Naive thymus-derived CD4-positive, alpha-beta T cell (primary cell): ENCODE data around the gene PITPNC1. TPM values are rescaled to one million over a fixed set of nuclear protein-coding genes. Genes with fewer than 3 reads are reported as not detected.

Source experiments
- ATAC-seq: fragments of 150-1000 bp; cut with Tn5 transposase; 2 replicates; pipeline ENCODE4 v1.10.0; 2021; ENCODE audit warnings: mild to moderate bottlenecking, moderate library complexity
- CTCF ChIA-PET: fragments of 350-600 bp; sonication (Branson Sonifier 250); formaldehyde crosslinking; loops from one replicate; lab custom pipeline; 2021; ENCODE audit warnings: antibody characterized with exemption; lab: Charles Lee
- POLR2A ChIA-PET: fragments of 350-600 bp; sonication (Branson Sonifier 250); formaldehyde crosslinking; loops from one replicate; lab custom pipeline; 2021; ENCODE audit warnings: antibody characterized with exemption, inconsistent platforms; lab: Charles Lee
- DNase-seq, 9 donors: peaks; one replicate each; pipeline versions ENCODE4 v3.0.0 to v3.0.0-alpha.2; 2020 to 2022; ENCODE audit warnings: mixed read lengths in 1 of 9
- H3K27ac ChIP-seq: one replicate; pipeline ENCODE4 v1.7.0; 2013; ENCODE audit warnings: mild to moderate bottlenecking, low read depth, low read length, moderate library complexity
- H3K27me3 ChIP-seq, 2 donors: one replicate each; pipeline ENCODE4 v1.7.0; 2013; ENCODE audit warnings: low read length in 2 of 2, mild to moderate bottlenecking in 2 of 2, moderate library complexity in 2 of 2; ENCODE audit not compliant: control insufficient read depth in 2 of 2, insufficient read depth in 2 of 2
- H3K36me3 ChIP-seq, 3 experiments: 1 replicate in 2 of 3; 2 replicates in 1 of 3; pipeline ENCODE4 v1.7.0; 2013; ENCODE audit warnings: low read length in 3 of 3, mild to moderate bottlenecking in 3 of 3, moderate library complexity in 1 of 3; ENCODE audit not compliant: insufficient read depth in 3 of 3, control insufficient read depth in 2 of 3
- H3K4me1 ChIP-seq, 2 donors: one replicate each; pipeline ENCODE4 v1.7.0; 2013; ENCODE audit warnings: low read length in 2 of 2, mild to moderate bottlenecking in 2 of 2, moderate library complexity in 1 of 2; ENCODE audit not compliant: control insufficient read depth in 2 of 2, insufficient read depth in 2 of 2
- H3K4me3 ChIP-seq: 2 replicates; pipeline ENCODE4 v1.7.0; 2013; ENCODE audit warnings: mild to moderate bottlenecking, low read length
- H3K9me3 ChIP-seq, 3 experiments: 1 replicate in 2 of 3; 2 replicates in 1 of 3; pipeline ENCODE4 v1.7.0; 2013; ENCODE audit warnings: low read length in 3 of 3; ENCODE audit not compliant: control insufficient read depth in 2 of 3
- H3K27ac Mint-ChIP-seq, 9 donors: one replicate each; pipeline ENCODE4 v1.8.0; 2020 to 2022; ENCODE audit warnings: mixed read lengths in 9 of 9, mild to moderate bottlenecking in 8 of 9, moderate library complexity in 5 of 9, inconsistent platforms in 2 of 9
- H3K27me3 Mint-ChIP-seq, 5 donors: one replicate each; pipeline ENCODE4 v1.8.0; 2021 to 2022; ENCODE audit warnings: mixed read lengths in 5 of 5, mild to moderate bottlenecking in 1 of 5
- H3K36me3 Mint-ChIP-seq, 5 donors: one replicate each; pipeline ENCODE4 v1.8.0; 2020 to 2022; ENCODE audit warnings: mixed read lengths in 5 of 5, mild to moderate bottlenecking in 3 of 5, inconsistent platforms in 1 of 5
- H3K4me1 Mint-ChIP-seq, 7 donors: one replicate each; pipeline ENCODE4 v1.8.0; 2020 to 2022; ENCODE audit warnings: mixed read lengths in 7 of 7, mild to moderate bottlenecking in 3 of 7, inconsistent platforms in 1 of 7
- H3K4me3 Mint-ChIP-seq, 10 donors: one replicate each; pipeline ENCODE4 v1.8.0; 2020 to 2022; ENCODE audit warnings: mild to moderate bottlenecking in 10 of 10, mixed read lengths in 10 of 10, moderate library complexity in 6 of 10, inconsistent platforms in 2 of 10
- H3K9me3 Mint-ChIP-seq, 11 donors: one replicate each; pipeline ENCODE4 v1.8.0; 2020 to 2022; ENCODE audit warnings: mixed read lengths in 11 of 11, mild to moderate bottlenecking in 4 of 11, inconsistent platforms in 1 of 11, moderate library complexity in 1 of 11
- intact Hi-C, 2 donors: fragments of 100-400 bp; cut with micrococcal nuclease; formaldehyde crosslinking; loops; one replicate each; pipeline ENCODE4 v1.15.1; 2023
- polyA plus RNA-seq, 2 donors: library from polyadenylated mRNA; unstranded; fragments of 300-500 nt; fragmentation: Illumina TruSeq; gene quantifications; one replicate each; pipeline ENCODE4 v1.2.3, GENCODE V29; 2021
- total RNA-seq, 6 experiments: library from RNA in 5 of 6; stranded (reverse) in 5 of 6; gene quantifications; 1 replicate in 5 of 6; 2 replicates in 1 of 6; pipeline ENCODE4 v1.2.3 and lab custom pipeline; 2021 to 2026

The PITPNC1 gene
- total and polyA plus RNA-seq, 7 experiments from 2014 or later, result 53.1 to 148 (median 102) TPM

DNA sequence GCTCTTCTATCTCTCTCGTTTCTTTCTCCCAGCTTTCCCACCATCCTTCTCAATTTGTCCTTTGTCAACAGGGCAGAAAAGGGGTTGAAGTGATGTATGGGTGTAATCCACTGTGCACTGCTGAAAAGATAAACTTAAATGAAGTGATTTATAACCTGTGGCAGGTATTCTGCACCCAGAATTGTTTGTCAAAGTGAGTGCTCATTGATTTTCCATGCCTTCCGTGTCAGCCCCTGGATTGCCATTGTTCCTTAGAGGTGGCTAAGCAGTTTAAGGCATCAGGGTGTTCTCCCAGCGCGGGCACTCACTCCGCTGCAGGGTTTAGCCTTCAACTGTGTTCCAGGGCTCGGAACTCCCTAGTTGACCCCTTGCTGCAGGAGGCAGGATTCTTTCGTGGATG, 82.9 kb downstream of the PITPNC1 start:
- CTCF ChIA-PET, result interaction anchor here (0.9 to 1.5 kb wide), 3 partner anchors 10 to 19 kb away, joined by 3 to 9 read pairs (median 4); no protein-coding TSS in a partner anchor
- POLR2A ChIA-PET, result interaction anchor here (0.7 to 13.5 kb wide), 5 partner anchors 9 to 70 kb away, joined by 3 to 335 read pairs (median 5); no protein-coding TSS in a partner anchor
- peak overlapping the region in 8 of 9 donors; percentile 21 to 97 (median 86) for H3K27ac Mint-ChIP-seq
- DNase-seq, result no peak
- no peaks in the 10 kb centered on the region for H3K27me3 Mint-ChIP-seq
- Histone ChIP-seq H3K4me1 (peaks cover 30 to 53% of the 10 kb centered on the region in 2 donors), H3K27me3 (no peaks in the 10 kb centered on the region), H3K9me3 (peaks cover 0 to 6% (median 3%) of the 10 kb centered on the region in 3 experiments), H3K27ac (no peak overlapping the region), H3K36me3 (peaks cover 0 to 6% (median 0%) of the 10 kb centered on the region in 3 experiments), H3K4me3 (no peak overlapping the region)
- intact Hi-C loops, result no loop called here
- peaks cover 6 to 35% (median 28%) of the 10 kb centered on the region in 5 donors for H3K36me3 Mint-ChIP-seq
- H3K9me3 Mint-ChIP-seq, result peaks cover 6 to 19% (median 10%) of the 10 kb centered on the region in 11 donors
- no peak overlapping the region for H3K4me3 Mint-ChIP-seq
- no peak for ATAC-seq
- peaks cover 45 to 93% (median 87%) of the 10 kb centered on the region in 7 donors for H3K4me1 Mint-ChIP-seq

DNA sequence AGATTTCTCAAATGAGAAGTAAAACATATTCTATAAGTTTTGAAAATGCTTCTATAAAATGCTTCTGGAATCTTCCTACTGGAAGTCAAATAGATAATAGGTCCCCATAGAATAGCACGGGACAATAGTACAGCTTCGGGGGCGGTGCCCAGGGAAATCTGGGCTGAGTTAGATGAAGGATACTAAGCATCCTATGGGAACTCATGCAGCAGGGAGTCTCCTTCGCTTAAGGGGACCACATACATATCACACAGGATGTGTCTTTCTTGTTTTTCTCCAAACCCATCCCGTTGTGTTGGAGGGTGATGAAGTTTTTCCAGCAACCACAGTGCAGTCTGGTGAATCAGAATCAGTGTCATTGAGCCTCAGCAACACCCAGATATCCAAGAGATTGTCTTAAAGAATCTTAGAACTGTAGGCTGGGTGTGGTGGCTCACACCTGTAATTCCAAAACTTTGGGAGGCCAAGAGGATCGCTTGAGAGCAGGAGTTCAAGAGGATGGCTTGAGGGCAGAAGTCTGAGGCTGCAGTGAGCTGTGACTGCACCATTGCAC, 84.2 kb downstream of the PITPNC1 start:
- peaks cover 6 to 36% (median 30%) of the 10 kb centered on the region in 5 donors for H3K36me3 Mint-ChIP-seq
- Histone ChIP-seq H3K4me3 (no peak overlapping the region), H3K27ac (peak overlapping the region; percentile 50), H3K27me3 (no peaks in the 10 kb centered on the region), H3K36me3 (peaks cover 0 to 6% (median 0%) of the 10 kb centered on the region in 3 experiments), H3K9me3 (peaks cover 0 to 6% (median 3%) of the 10 kb centered on the region in 3 experiments), H3K4me1 (peaks cover 24 to 57% of the 10 kb centered on the region in 2 donors)
- ChIA-PET CTCF (interaction anchor here (0.6 to 1.3 kb wide), 2 partner anchors 56 to 82 kb away, joined by 3 read pairs; no protein-coding TSS in a partner anchor), POLR2A (interaction anchor here (0.7 to 9.6 kb wide), 8 partner anchors 8 to 781 kb away, joined by 3 to 175 read pairs (median 8); no protein-coding TSS in a partner anchor)
- peaks cover 6 to 19% (median 10%) of the 10 kb centered on the region in 11 donors for H3K9me3 Mint-ChIP-seq
- H3K4me1 Mint-ChIP-seq, result peaks cover 47 to 91% (median 83%) of the 10 kb centered on the region in 7 donors
- ATAC-seq (no peak), DNase-seq (no peak)
- H3K27me3 Mint-ChIP-seq, result no peaks in the 10 kb centered on the region
- intact Hi-C loops, result no loop called here
- H3K4me3 Mint-ChIP-seq, result peak overlapping the region; percentile 3 to 84 (median 52)
- H3K27ac Mint-ChIP-seq, result peak overlapping the region; percentile 69 to 98 (median 95)

DNA sequence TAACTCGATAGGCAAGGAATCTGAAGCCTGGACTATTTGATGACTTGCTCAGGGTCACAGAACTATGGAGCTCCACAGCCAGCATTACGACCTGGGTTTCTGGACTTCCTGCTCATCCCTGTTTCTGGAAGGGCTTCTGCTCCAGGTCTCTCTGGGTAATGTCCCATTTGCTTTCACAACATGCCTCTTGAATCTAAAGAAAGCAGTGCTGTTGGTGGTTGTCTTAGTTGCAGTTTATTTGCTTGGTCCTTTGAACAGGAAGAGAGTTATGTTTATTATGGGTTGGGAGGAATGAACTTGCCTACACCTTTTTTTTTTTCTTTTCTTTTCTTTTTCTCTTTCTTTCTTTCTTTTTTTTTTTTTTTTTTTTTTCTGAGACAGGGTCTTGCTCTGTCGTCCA, 84.8 kb downstream of the PITPNC1 start:
- DNase-seq (peak in 2 of 9 donors; percentile 32 to 44), ATAC-seq (no peak)
- H3K9me3 Mint-ChIP-seq, result peaks cover 6 to 19% (median 10%) of the 10 kb centered on the region in 11 donors
- peaks cover 47 to 91% (median 83%) of the 10 kb centered on the region in 7 donors for H3K4me1 Mint-ChIP-seq
- no peaks in the 10 kb centered on the region for H3K27me3 ChIP-seq
- no peak overlapping the region for H3K4me3 ChIP-seq
- ChIA-PET POLR2A (interaction anchor here (0.7 to 9.6 kb wide), 11 partner anchors 9 to 977 kb away, joined by 3 to 175 read pairs (median 6); no protein-coding TSS in a partner anchor), CTCF (interaction anchor here (0.6 to 2.4 kb wide), 4 partner anchors 13 to 263 kb away, joined by 3 to 21 read pairs (median 4); no protein-coding TSS in a partner anchor)
- peak overlapping the region; percentile 50 for H3K27ac ChIP-seq
- H3K4me3 Mint-ChIP-seq, result peak overlapping the region in 9 of 10 donors; percentile 20 to 84 (median 65)
- H3K36me3 Mint-ChIP-seq, result peaks cover 6 to 36% (median 30%) of the 10 kb centered on the region in 5 donors
- H3K9me3 ChIP-seq, result peaks cover 0 to 6% (median 3%) of the 10 kb centered on the region in 3 experiments
- H3K27ac Mint-ChIP-seq, result peak overlapping the region; percentile 69 to 98 (median 95)
- no peaks in the 10 kb centered on the region for H3K27me3 Mint-ChIP-seq
- H3K4me1 ChIP-seq, result peaks cover 25 to 57% of the 10 kb centered on the region in 2 donors
- intact Hi-C loops, result no loop called here
- peaks cover 0 to 6% (median 0%) of the 10 kb centered on the region in 3 experiments for H3K36me3 ChIP-seq

DNA sequence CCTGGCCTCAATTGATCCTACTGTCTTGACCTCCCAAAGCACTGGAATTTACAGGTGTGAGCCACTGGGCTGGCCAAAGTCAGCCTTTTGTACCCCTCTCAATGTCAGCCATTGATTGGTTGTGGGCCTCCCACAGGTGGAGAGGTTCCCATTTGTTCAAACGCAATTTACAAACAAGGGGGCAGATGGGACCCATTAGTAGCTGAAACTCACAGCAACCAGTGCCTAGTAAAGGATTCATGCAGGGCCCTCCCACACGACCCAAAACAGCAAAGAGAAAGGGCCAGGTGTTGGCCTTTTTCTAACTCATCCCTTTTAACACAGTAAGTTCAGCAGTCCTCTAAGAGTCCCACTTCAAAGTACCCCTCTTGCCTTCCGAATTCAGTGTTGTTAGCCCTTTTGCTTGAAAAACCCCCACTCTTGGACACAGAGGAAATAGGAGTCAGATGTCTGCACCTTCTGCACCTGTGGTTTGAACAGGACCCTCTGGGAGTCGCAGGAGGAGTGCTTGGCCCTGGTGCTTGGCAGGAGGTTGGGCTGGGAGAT, 89.2 kb downstream of the PITPNC1 start:
- H3K9me3 ChIP-seq, result no peaks in the 10 kb centered on the region
- CTCF ChIA-PET, result interaction anchor here (0.7 to 2.3 kb wide), 4 partner anchors 9 to 34 kb away, joined by 5 to 9 read pairs (median 8); no protein-coding TSS in a partner anchor
- no peak for DNase-seq
- peaks cover 40 to 83% of the 10 kb centered on the region in 2 donors for H3K4me1 ChIP-seq
- H3K27me3 Mint-ChIP-seq, result no peaks in the 10 kb centered on the region
- H3K27ac Mint-ChIP-seq, result peak overlapping the region; percentile 54 to 97 (median 92)
- H3K4me1 Mint-ChIP-seq, result peaks cover 44 to 89% (median 76%) of the 10 kb centered on the region in 7 donors
- H3K4me3 Mint-ChIP-seq, result peak overlapping the region in 9 of 10 donors; percentile 17 to 84 (median 66)
- H3K27ac ChIP-seq, result peak overlapping the region; percentile 63
- H3K36me3 ChIP-seq, result no peaks in the 10 kb centered on the region
- no peak for ATAC-seq
- peaks cover 0 to 11% (median 0%) of the 10 kb centered on the region in 5 donors for H3K36me3 Mint-ChIP-seq
- intact Hi-C loops, result loop anchor here in 1 of 2 donors (1.0 kb wide), 2 partner anchors 9 kb away; no protein-coding TSS in a partner anchor
- POLR2A ChIA-PET, result interaction anchor here (0.7 to 9.6 kb wide), 10 partner anchors 8 to 88 kb away, joined by 3 to 175 read pairs (median 4); no protein-coding TSS in a partner anchor
- no peak overlapping the region for H3K4me3 ChIP-seq
- peaks cover 0 to 2% (median 0%) of the 10 kb centered on the region in 11 donors for H3K9me3 Mint-ChIP-seq
- no peaks in the 10 kb centered on the region for H3K27me3 ChIP-seq

DNA sequence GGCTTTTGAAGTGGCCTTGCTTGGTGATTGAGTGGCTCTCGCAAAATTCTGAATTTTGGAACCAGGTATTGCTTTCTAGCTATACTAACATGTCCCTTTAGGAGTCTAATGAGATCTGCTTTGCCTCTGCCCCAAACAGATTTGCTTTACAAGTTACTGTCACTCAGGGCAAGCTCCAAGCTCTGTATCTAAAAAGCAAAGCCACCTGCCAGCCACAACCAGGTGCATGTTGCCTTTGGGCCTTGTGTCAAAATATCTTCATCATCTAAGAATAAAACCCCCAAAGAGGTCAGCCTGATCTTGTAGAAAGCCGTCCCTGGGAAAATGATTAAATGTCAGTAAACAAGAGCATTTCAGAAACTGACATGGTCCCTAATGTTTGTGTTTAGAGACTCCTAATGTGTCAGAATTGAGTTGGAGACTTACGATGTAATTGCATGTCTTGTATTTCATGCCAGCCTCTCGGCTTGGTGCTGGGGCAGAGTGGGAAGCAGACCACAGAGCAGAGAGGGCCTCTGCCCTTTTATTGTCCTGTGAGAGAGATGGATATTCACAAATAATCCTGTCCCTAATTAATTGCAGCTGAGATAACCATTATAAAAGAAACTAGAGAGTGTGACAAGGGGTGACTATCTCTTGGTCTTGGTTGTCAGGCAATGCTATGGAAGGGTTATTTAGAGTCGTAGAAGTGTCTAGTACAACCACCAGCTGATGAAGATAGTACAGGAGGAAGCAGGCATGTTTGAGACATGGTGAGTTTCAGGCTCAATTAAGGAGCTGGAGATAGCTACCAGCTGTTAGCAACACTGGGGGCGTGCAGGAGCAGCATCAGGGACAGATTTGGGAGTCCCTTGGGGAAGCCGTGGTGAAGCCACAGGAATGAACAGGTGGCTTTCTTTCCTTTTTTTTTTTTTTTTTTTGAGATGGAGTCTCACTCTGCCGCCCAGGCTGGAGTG, 90.7 kb downstream of the PITPNC1 start:
- peak overlapping the region; percentile 53 to 97 (median 92) for H3K27ac Mint-ChIP-seq
- peak overlapping the region; percentile 48 to 88 (median 82) for H3K4me3 Mint-ChIP-seq
- no peaks in the 10 kb centered on the region for H3K27me3 Mint-ChIP-seq
- Histone ChIP-seq H3K9me3 (no peaks in the 10 kb centered on the region), H3K36me3 (no peaks in the 10 kb centered on the region), H3K27ac (peak overlapping the region; percentile 63), H3K4me1 (peaks cover 31 to 69% of the 10 kb centered on the region in 2 donors), H3K27me3 (no peaks in the 10 kb centered on the region), H3K4me3 (no peak overlapping the region)
- H3K4me1 Mint-ChIP-seq, result peaks cover 43 to 87% (median 70%) of the 10 kb centered on the region in 7 donors
- ChIA-PET POLR2A (interaction anchor here (0.5 to 9.6 kb wide), 10 partner anchors 8 to 89 kb away, joined by 3 to 175 read pairs (median 6); no protein-coding TSS in a partner anchor), CTCF (interaction anchor here (0.6 to 2.3 kb wide), 9 partner anchors 8 to 140 kb away, joined by 3 to 9 read pairs (median 5); no protein-coding TSS in a partner anchor)
- peaks cover 0 to 6% (median 0%) of the 10 kb centered on the region in 11 donors for H3K9me3 Mint-ChIP-seq
- peaks cover 0 to 13% (median 5%) of the 10 kb centered on the region in 5 donors for H3K36me3 Mint-ChIP-seq
- peak; percentile 18 for ATAC-seq
- intact Hi-C loops, result no loop called here
- no peak for DNase-seq
